ENCODE measurements around the gene CDK11A.
"Not testable (repeated sequence)": the region's sequence is repeated elsewhere in the genome, so short reads cannot be mapped to it uniquely, and the experiment has no call there.

- TF ChIP-seq CTCF (conservative IDR thresholded peaks at IDR 0.05; ENCODE audit: low read length); EZH2phosphoT487 (IDR thresholded peaks at IDR 0.05; ENCODE audit: borderline replicate concordance, low read depth, low read length): not testable (repeated sequence)
These were observed 21.8 kb upstream of the CDK11A start for GRCh38 chr1:1745651-1746565.
